Fibroblast of lung (primary cell): ENCODE measurements around the gene TNK2. TPM values are rescaled to one million over a fixed set of nuclear protein-coding genes. Genes with fewer than 3 reads are reported as not detected.

Experiments
- DNase-seq, 2 donors: peaks; one replicate each; pipeline versions ENCODE4 v3.0.0 to v3.0.0-alpha.2; 2010; ENCODE audit warnings: low read depth in 2 of 2
- H2AFZ ChIP-seq: 2 replicates; pipeline ENCODE4 v1.5.1; 2012; ENCODE audit warnings: low read length, control low read depth, inconsistent platforms
- H3K27ac ChIP-seq: 2 replicates; pipeline ENCODE4 v1.5.1; 2011; ENCODE audit warnings: low read length, control low read depth; ENCODE audit not compliant: insufficient read depth
- H3K27me3 ChIP-seq: 2 replicates; pipeline ENCODE4 v1.5.1; 2011; ENCODE audit warnings: mild to moderate bottlenecking, low read length; ENCODE audit not compliant: control insufficient read depth, insufficient read depth
- H3K36me3 ChIP-seq: 2 replicates; pipeline ENCODE4 v1.5.1; 2011; ENCODE audit warnings: low read length; ENCODE audit not compliant: control insufficient read depth, insufficient read depth
- H3K4me1 ChIP-seq: 2 replicates; pipeline ENCODE4 v1.5.1; 2011; ENCODE audit warnings: low read length; ENCODE audit not compliant: control insufficient read depth, insufficient read depth; ENCODE audit errors: extremely low read depth
- H3K4me2 ChIP-seq: 2 replicates; pipeline ENCODE4 v1.5.1; 2011; ENCODE audit warnings: low read length, control low read depth; ENCODE audit not compliant: insufficient read depth; ENCODE audit errors: extremely low read depth
- H3K4me3 ChIP-seq, 4 experiments: fragments of 200-600 bp in 1 of 4; sonication (generic) in 1 of 4; replicated peaks in 1 of 4; 2 replicates each; pipeline ENCODE4 v1.5.1; 2011 to 2016; ENCODE audit warnings: low read length in 4 of 4, low read depth in 3 of 4, mild to moderate bottlenecking in 3 of 4, control low read depth in 2 of 4, inconsistent platforms in 1 of 4, mixed read lengths in 1 of 4; ENCODE audit not compliant: insufficient read depth in 1 of 4; ENCODE audit errors: control extremely low read depth in 1 of 4
- H3K79me2 ChIP-seq: 2 replicates; pipeline ENCODE4 v1.5.1; 2012; ENCODE audit warnings: mild to moderate bottlenecking, low read length, inconsistent platforms; ENCODE audit not compliant: control insufficient read depth, insufficient read depth
- H3K9ac ChIP-seq: 2 replicates; pipeline ENCODE4 v1.5.1; 2011; ENCODE audit warnings: mild to moderate bottlenecking, low read length, control low read depth; ENCODE audit not compliant: insufficient read depth
- H3K9me3 ChIP-seq: 2 replicates; pipeline ENCODE4 v1.5.1; 2012; ENCODE audit warnings: low read depth, low read length; ENCODE audit not compliant: control insufficient read depth, insufficient read depth
- H4K20me1 ChIP-seq: 2 replicates; pipeline ENCODE4 v1.5.1; 2011; ENCODE audit warnings: low read length; ENCODE audit not compliant: control insufficient read depth, insufficient read depth; ENCODE audit errors: extremely low read depth
- CTCF ChIP-seq, 2 donors: IDR thresholded peaks in 1 of 2; conservative IDR thresholded peaks in 1 of 2; 1 replicate in 1 of 2; 2 replicates in 1 of 2; pipeline ENCODE4 v1.5.1; 2011 to 2012; ENCODE audit warnings: low read length in 2 of 2, control low read depth in 1 of 2, inconsistent platforms in 1 of 2, low read depth in 1 of 2, mild to moderate bottlenecking in 1 of 2
- EZH2 ChIP-seq: IDR thresholded peaks from 2 replicates; pipeline ENCODE4 v1.5.1; 2012; ENCODE audit warnings: low read length, control low read depth, mild to moderate bottlenecking; ENCODE audit errors: missing control alignments
- polyA plus RNA-seq, 2 donors: library from polyadenylated mRNA; depleted of rRNA in 1 of 2; stranded (reverse) in 1 of 2; unstranded in 1 of 2; fragments of >200 nt; gene quantifications; 2 replicates each; pipeline ENCODE4 v1.2.1, GENCODE V29; 2011 to 2012; ENCODE audit warnings: missing spikeins in 1 of 2
- total RNA-seq: library from RNA; depleted of rRNA; stranded (reverse); fragments of >200 nt; gene quantifications from 2 replicates; pipeline ENCODE4 v1.2.1, GENCODE V29; 2014

The TNK2 gene
- total and polyA plus RNA-seq, 2 donors (not counting 1 experiment from before 2014, with no cell fraction given): 2.5 to 10.7 TPM

- Histone ChIP-seq H3K4me1 (no peaks in the 10 kb centered on the region), H2AFZ (no peak overlapping the region), H3K27ac (no peak overlapping the region), H3K79me2 (no peaks in the 10 kb centered on the region), H3K4me3 (no peak overlapping the region), H3K4me2 (no peak overlapping the region), H3K27me3 (no peaks in the 10 kb centered on the region), H4K20me1 (no peaks in the 10 kb centered on the region), H3K36me3 (no peaks in the 10 kb centered on the region), H3K9me3 (no peaks in the 10 kb centered on the region), H3K9ac (no peak overlapping the region)
- DNase-seq: no peak
- no peak for TF ChIP-seq EZH2
- no peak for TF ChIP-seq CTCF (conservative IDR thresholded peaks at IDR 0.05 in 1 of 2, IDR thresholded peaks at IDR 0.05 in 1 of 2; ENCODE audit: low read depth in 1 of 2, low read length in 2 of 2)
Observed at GRCh38 chr3:195813916-195814640, 94.3 kb downstream of the TNK2 start.

Other genes with a start within 250 kb of the TNK2 start
- under 0.01 and 0.66 TPM in 2 replicates for gene MUC20, start 187.6 kb downstream of the TNK2 start, total RNA-seq
- gene MUC20, start 187.6 kb downstream of the TNK2 start, polyA plus RNA-seq: 0.16 and 0.54 TPM in 2 replicates
- not detected in 2 replicates for gene MUC4, start 96.6 kb downstream of the TNK2 start, total RNA-seq
- gene MUC4, start 96.6 kb downstream of the TNK2 start, polyA plus RNA-seq: not detected in 2 replicates
- 169 and 184 TPM in 2 replicates for gene TFRC, start 173.5 kb upstream of the TNK2 start, total RNA-seq
- 99.8 and 118 TPM in 2 replicates for gene TFRC, start 173.5 kb upstream of the TNK2 start, polyA plus RNA-seq